Activated effector memory CD4-positive, alpha-beta T cell treated with Interleukin-2 at 50 U/mL for 16 hours (primary cell): ENCODE measurements around the gene MTERF1.

ENCODE experiments used
- DNase-seq: peaks from one replicate; pipeline ENCODE4 v3.0.0-alpha.2; 2020

MTERF1 gene

DNA sequence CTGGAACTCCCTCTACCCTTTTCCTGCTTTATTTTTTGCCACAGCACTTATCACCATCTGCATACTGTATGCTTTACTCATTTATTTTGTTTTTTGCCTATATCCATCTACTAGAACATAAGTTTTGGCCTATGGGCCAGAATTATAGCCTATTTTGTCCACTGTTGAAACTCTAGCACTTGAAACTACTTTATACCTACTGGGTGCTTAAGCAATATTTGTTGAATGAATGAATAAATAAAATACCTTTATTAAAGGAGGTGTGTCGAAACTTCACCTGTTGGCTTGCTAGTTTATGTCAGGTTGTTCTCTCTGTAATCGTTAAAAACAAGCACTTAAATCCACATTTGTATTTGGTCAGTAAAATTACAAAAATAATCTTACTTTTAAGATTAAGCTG lies 53.3 kb downstream of the MTERF1 start:
- DNase-seq = no peak

DNA sequence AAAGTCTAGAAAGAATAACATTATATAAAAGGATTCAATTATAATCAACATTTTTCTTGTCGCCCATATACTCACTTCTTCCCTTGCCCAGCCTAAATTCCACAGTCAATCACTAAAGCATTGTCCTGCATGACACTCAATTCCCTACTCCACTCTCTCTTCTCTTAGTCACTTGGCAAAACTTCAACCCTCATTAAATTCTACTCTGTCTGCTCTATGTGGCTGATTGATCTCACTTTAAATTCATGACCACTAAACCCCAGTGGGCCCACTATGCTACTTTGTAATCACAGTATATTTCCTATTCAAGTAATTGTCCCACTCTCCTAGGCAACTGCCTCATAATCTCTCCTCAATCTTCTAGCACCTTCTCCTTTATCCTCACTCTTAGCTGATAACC lies 54.1 kb downstream of the MTERF1 start:
- DNase-seq = no peak

DNA sequence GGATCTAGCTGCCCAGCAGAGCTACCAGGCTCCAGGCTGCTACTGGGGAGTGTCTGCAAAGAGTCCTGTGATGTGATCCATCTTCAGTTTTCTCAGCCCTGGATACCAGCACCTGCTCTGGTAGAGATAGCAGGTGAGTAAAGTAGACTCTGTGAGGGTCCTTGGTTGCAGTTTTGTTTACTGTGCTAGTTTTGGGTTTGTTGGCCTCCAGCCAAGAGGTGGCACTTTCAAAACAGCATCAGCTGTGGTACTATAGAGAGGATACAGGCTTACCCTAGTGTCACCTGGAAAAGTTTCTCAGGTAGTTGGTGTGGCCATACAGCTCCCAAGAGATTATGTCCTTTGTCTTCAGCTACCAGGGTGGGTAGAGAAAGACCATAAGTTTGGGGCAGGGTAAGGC lies 56.3 kb downstream of the MTERF1 start:
- DNase-seq = no peak
